CD14-positive monocyte (primary cell): ENCODE measurements around the gene NARS2. TPM values are rescaled to one million over a fixed set of nuclear protein-coding genes. Genes with fewer than 3 reads are reported as not detected.

Experiments used
- DNase-seq, 3 donors: peaks; one replicate each; pipeline ENCODE4 v3.0.0-alpha.2; 2011 to 2022
- H2AFZ ChIP-seq: 2 replicates; pipeline ENCODE4 v1.6.0; 2012; ENCODE audit warnings: mild to moderate bottlenecking, low read depth, low read length, inconsistent platforms; ENCODE audit not compliant: insufficient read depth, poor library complexity, severe bottlenecking
- H3K27ac ChIP-seq, 2 donors: 1 replicate in 1 of 2; 2 replicates in 1 of 2; pipeline ENCODE4 v1.5.1; 2012 to 2013; ENCODE audit warnings: low read length in 2 of 2, control low read depth in 1 of 2, inconsistent platforms in 1 of 2, low read depth in 1 of 2, mild to moderate bottlenecking in 1 of 2
- H3K27me3 ChIP-seq, 2 donors: one replicate each; pipeline versions ENCODE4 v1.6.0 to v1.6.1; 2011 to 2013; ENCODE audit warnings: low read length in 2 of 2; ENCODE audit not compliant: control insufficient read depth in 2 of 2, insufficient read depth in 2 of 2
- H3K36me3 ChIP-seq, 2 donors: replicated peaks in 1 of 2; 1 replicate in 1 of 2; 2 replicates in 1 of 2; pipeline versions ENCODE4 v1.5.1 to v1.6.1; 2012 to 2013; ENCODE audit warnings: low read length in 2 of 2, control low read depth in 1 of 2, inconsistent platforms in 1 of 2, mild to moderate bottlenecking in 1 of 2; ENCODE audit not compliant: insufficient read depth in 2 of 2, control insufficient read depth in 1 of 2
- H3K4me1 ChIP-seq, 2 donors: 1 replicate in 1 of 2; 2 replicates in 1 of 2; pipeline versions ENCODE4 v1.5.1 to v1.6.1; 2012 to 2013; ENCODE audit warnings: low read length in 2 of 2, control low read depth in 1 of 2, inconsistent platforms in 1 of 2, mild to moderate bottlenecking in 1 of 2, moderate library complexity in 1 of 2; ENCODE audit not compliant: insufficient read depth in 2 of 2, control insufficient read depth in 1 of 2
- H3K4me2 ChIP-seq: replicated peaks from 2 replicates; pipeline ENCODE3; 2012; ENCODE audit warnings: low read length, moderate library complexity, mild to moderate bottlenecking; ENCODE audit not compliant: poor library complexity, severe bottlenecking; ENCODE audit errors: extremely low read depth
- H3K4me3 ChIP-seq, 3 experiments: fragments of 200-600 bp in 1 of 3; sonication (generic) in 1 of 3; replicated peaks in 1 of 3; 1 replicate in 2 of 3; 2 replicates in 1 of 3; pipeline ENCODE4 v1.5.1; 2011 to 2013; ENCODE audit warnings: low read length in 3 of 3, mild to moderate bottlenecking in 3 of 3, control low read depth in 2 of 3, low read depth in 2 of 3, inconsistent platforms in 1 of 3, moderate library complexity in 1 of 3
- H3K79me2 ChIP-seq: 2 replicates; pipeline ENCODE4 v1.6.0; 2012; ENCODE audit warnings: mild to moderate bottlenecking, control low read depth, inconsistent platforms, low read length, moderate library complexity; ENCODE audit not compliant: insufficient read depth
- H3K9ac ChIP-seq: 2 replicates; pipeline ENCODE4 v1.6.0; 2017; ENCODE audit warnings: low read length, mild to moderate bottlenecking; ENCODE audit not compliant: insufficient read depth, poor library complexity, severe bottlenecking
- H3K9me3 ChIP-seq, 2 donors: replicated peaks in 1 of 2; 1 replicate in 1 of 2; 2 replicates in 1 of 2; pipeline versions ENCODE4 v1.5.1 to v1.6.1; 2012 to 2013; ENCODE audit warnings: low read length in 2 of 2, control low read depth in 1 of 2; ENCODE audit not compliant: control insufficient read depth in 1 of 2, insufficient read depth in 1 of 2
- H4K20me1 ChIP-seq: 2 replicates; pipeline ENCODE4 v1.6.0; 2012; ENCODE audit warnings: mild to moderate bottlenecking, low read length, control low read depth, moderate library complexity; ENCODE audit not compliant: insufficient read depth
- H3K27ac Mint-ChIP-seq, 7 donors: one replicate each; pipeline ENCODE4 v1.8.0; 2020; ENCODE audit warnings: mild to moderate bottlenecking in 7 of 7, mixed read lengths in 7 of 7, moderate library complexity in 6 of 7, inconsistent platforms in 2 of 7
- H3K27me3 Mint-ChIP-seq, 3 donors: one replicate each; pipeline ENCODE4 v1.8.0; 2021 to 2022; ENCODE audit warnings: low read depth in 3 of 3, mild to moderate bottlenecking in 3 of 3, mixed read lengths in 3 of 3, moderate library complexity in 3 of 3, inconsistent platforms in 1 of 3
- H3K36me3 Mint-ChIP-seq, 2 donors: one replicate each; pipeline ENCODE4 v1.8.0; 2020; ENCODE audit warnings: mixed read lengths in 2 of 2, inconsistent platforms in 1 of 2, mild to moderate bottlenecking in 1 of 2
- H3K4me1 Mint-ChIP-seq: one replicate; pipeline ENCODE4 v1.8.0; 2020; ENCODE audit warnings: mild to moderate bottlenecking, mixed read lengths
- H3K4me3 Mint-ChIP-seq, 2 donors: one replicate each; pipeline ENCODE4 v1.8.0; 2020; ENCODE audit warnings: mild to moderate bottlenecking in 2 of 2, mixed read lengths in 2 of 2, moderate library complexity in 1 of 2
- H3K9me3 Mint-ChIP-seq, 7 donors: one replicate each; pipeline ENCODE4 v1.8.0; 2020 to 2022; ENCODE audit warnings: mixed read lengths in 7 of 7, mild to moderate bottlenecking in 6 of 7, moderate library complexity in 6 of 7, inconsistent platforms in 2 of 7
- intact Hi-C, 2 donors: fragments of 100-400 bp; cut with micrococcal nuclease; formaldehyde crosslinking; loops; one replicate each; pipeline versions ENCODE4 v1.15.0 to v1.15.1; 2023
- polyA plus RNA-seq, 3 donors: library from polyadenylated mRNA; depleted of rRNA in 1 of 3; unstranded in 2 of 3; stranded (reverse) in 1 of 3; fragments of 300-500 nt in 2 of 3; fragments of >200 nt in 1 of 3; fragmentation: Illumina TruSeq in 2 of 3; gene quantifications; 1 replicate in 2 of 3; 2 replicates in 1 of 3; pipeline ENCODE4 v1.2.3, GENCODE V29; 2012 to 2021
- TF ChIP-seq, protein P1 (sequence below): fragments of 200-600 bp; IDR thresholded peaks from one replicate; pipeline ENCODE4 v1.8.0; 2022; ENCODE audit warnings: antibody characterized with exemption, mild to moderate bottlenecking

Gene NARS2
- polyA plus RNA-seq, 3 donors, result 4.3 to 6.6 (median 4.9) TPM

DNA sequence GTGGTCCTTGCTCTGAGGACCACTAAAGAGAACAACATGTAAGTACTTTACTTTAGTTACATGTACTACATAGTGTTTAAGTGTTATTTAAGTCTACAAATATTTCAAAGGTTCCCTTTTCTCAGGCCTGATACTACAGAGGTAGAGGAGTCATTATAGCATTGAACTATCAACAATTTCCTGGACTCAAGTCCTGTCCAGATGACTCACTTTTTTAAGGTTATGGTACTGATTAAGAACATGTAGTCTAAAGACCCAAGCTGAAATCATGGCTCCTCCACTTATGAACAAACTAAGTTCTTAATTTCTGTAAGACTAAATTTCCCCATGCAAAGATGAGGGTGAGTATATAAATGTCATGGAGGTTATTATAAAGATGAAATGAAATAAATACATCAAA, 74.7 kb downstream of the NARS2 start:
- no peak for DNase-seq
- Mint-ChIP-seq H3K9me3 (no peaks in the 10 kb centered on the region), H3K27me3 (no peaks in the 10 kb centered on the region), H3K27ac (no peak overlapping the region), H3K4me1 (peaks cover 7% of the 10 kb centered on the region), H3K36me3 (peaks cover 0 to 6% of the 10 kb centered on the region in 2 donors), H3K4me3 (no peak overlapping the region)
- Histone ChIP-seq H3K4me2 (no peak overlapping the region), H3K4me1 (no peaks in the 10 kb centered on the region), H3K27me3 (no peaks in the 10 kb centered on the region), H4K20me1 (no peaks in the 10 kb centered on the region), H3K36me3 (no peaks in the 10 kb centered on the region), H3K4me3 (no peak overlapping the region), H3K9me3 (no peaks in the 10 kb centered on the region), H3K27ac (no peak overlapping the region), H3K79me2 (no peaks in the 10 kb centered on the region), H3K9ac (no peak overlapping the region), H2AFZ (no peak overlapping the region)
- intact Hi-C loops, result no loop called here
- TF ChIP-seq, protein P1, sequence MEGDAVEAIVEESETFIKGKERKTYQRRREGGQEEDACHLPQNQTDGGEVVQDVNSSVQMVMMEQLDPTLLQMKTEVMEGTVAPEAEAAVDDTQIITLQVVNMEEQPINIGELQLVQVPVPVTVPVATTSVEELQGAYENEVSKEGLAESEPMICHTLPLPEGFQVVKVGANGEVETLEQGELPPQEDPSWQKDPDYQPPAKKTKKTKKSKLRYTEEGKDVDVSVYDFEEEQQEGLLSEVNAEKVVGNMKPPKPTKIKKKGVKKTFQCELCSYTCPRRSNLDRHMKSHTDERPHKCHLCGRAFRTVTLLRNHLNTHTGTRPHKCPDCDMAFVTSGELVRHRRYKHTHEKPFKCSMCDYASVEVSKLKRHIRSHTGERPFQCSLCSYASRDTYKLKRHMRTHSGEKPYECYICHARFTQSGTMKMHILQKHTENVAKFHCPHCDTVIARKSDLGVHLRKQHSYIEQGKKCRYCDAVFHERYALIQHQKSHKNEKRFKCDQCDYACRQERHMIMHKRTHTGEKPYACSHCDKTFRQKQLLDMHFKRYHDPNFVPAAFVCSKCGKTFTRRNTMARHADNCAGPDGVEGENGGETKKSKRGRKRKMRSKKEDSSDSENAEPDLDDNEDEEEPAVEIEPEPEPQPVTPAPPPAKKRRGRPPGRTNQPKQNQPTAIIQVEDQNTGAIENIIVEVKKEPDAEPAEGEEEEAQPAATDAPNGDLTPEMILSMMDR, result no peak

DNA sequence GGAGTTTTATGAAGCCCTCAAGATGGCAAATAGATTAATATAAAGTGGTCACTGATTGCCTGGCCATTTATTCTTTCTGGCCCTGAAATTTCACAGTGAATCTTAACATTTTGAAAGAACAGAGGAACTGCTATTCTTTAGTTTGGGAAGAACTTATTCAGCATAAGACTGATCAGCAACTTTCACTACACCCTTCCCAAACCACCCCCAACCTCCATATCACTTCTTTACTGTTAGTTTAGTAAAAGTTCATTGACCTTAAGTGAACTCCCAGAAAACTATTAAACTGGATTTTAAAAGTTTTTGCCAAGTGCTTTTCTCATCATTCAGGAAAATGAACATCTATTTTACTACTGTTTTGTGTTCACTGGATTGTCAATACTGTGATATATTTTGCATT, 77.4 kb downstream of the NARS2 start:
- peaks cover 0 to 4% of the 10 kb centered on the region in 2 donors for H3K36me3 Mint-ChIP-seq
- no peak overlapping the region for H3K27ac ChIP-seq
- no peak overlapping the region for H2AFZ ChIP-seq
- no peak overlapping the region for H3K4me3 ChIP-seq
- no peaks in the 10 kb centered on the region for H3K4me1 ChIP-seq
- intact Hi-C loops, result no loop called here
- H3K27ac Mint-ChIP-seq, result no peak overlapping the region
- no peak for DNase-seq
- H3K4me1 Mint-ChIP-seq, result peaks cover 5% of the 10 kb centered on the region
- H3K9me3 ChIP-seq, result no peaks in the 10 kb centered on the region
- TF ChIP-seq, protein P1, result no peak
- H4K20me1 ChIP-seq, result no peaks in the 10 kb centered on the region
- H3K9me3 Mint-ChIP-seq, result no peaks in the 10 kb centered on the region
- H3K27me3 Mint-ChIP-seq, result no peaks in the 10 kb centered on the region
- no peak overlapping the region for H3K4me3 Mint-ChIP-seq
- H3K27me3 ChIP-seq, result no peaks in the 10 kb centered on the region
- no peaks in the 10 kb centered on the region for H3K36me3 ChIP-seq
- H3K4me2 ChIP-seq, result no peak overlapping the region
- H3K9ac ChIP-seq, result no peak overlapping the region
- H3K79me2 ChIP-seq, result no peaks in the 10 kb centered on the region
